ENCODE data around the gene TMEM127. TPM values are rescaled to one million over a fixed set of nuclear protein-coding genes. Genes with fewer than 3 reads are reported as not detected.
A peak's percentile ranks its signal among the peaks of the same experiment; 100 is the strongest.
"Not testable (repeated sequence)": the region's sequence is repeated elsewhere in the genome, so short reads cannot be mapped to it uniquely, and the experiment has no call there.

TMEM127 gene
- total RNA-seq, 1 donor from 2014 or later, result 85.7 TPM

DNA sequence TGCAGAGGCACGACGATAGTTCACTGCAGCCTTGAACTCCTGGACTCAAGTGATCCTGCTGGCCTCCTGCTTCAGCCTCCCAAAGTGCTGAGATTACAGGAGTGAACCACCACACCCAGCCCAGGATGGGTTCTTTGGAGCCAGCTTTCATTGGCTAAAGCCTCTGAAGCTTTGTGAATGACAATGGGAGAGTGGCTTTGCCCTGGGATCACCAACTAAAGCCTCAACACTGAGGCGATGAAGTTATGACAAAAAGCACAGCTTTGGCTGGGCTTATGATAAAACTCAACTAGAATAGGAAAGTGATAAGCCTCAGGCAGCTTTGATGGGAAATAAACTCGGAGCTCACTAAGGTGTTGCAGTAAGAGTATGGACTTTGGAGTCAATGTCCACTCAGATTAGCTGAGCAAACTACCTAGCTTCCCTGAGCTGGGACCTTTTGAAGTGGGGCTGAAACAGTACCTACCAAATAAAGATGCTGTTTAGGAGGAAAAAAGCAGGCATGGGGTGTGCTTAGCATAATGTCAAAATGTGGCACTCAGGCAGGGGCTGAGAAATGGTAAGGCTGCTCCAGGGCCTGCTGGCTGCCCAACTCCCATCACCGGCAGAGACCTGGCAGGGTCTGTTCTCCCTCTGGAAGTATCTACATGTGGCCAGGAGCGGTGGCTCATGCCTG is 4.3 kb downstream of the TMEM127 start:
- peak overlapping the region; percentile 53 for H3K4me3 ChIP-seq
- peaks cover 32% of the 10 kb centered on the region for H3K36me3 ChIP-seq

DNA sequence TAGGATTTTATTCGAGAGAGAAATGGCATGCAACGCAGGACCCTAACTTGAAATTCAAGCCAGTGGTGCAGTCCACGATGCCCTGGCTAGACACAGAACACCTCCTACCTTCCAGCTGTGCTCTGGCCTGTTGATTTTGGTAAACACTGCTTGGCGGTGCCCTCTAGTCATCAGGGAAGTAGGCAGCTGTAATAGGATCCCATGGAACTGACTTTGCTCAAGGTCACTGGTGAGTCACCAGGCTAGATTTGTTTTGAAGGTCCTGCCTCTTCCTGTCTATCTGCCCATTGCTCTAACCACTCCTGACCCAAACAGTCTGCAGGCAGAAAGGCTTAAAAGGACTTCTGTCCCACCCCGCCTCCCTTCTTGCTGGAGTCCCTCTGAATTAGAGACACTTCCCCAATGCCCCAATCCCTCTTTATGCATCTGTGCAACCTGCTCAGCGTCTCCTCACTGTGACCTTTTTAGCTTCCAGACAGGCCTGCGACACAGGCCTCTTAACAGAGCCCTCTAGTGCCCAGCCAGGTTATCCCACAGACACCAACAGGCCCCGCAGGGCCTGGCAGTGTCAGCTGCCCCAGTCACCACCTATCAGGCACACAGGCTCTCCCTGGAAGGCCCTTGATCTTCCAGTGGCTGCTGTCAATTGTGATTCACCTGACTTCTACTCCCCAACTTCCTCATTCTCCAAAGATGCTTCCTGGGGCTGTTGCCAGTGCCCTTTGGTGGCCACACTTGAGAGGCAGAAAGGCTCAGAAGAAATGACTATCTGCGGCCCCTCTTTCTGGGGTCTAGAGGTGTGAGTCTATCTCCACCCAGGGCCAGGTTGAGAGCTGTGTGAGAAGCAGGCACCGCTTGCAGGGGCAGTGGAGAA is 5.2 kb downstream of the TMEM127 start:
- intact Hi-C loops (cut with micrococcal nuclease), result loop anchor here (2.0 kb wide), 1 partner anchor 56 kb away; no protein-coding TSS in a partner anchor
- Histone ChIP-seq H3K36me3 (peaks cover 41% of the 10 kb centered on the region), H3K9me3 (replicated peaks) (no peaks in the 10 kb centered on the region), H3K4me1 (peaks cover 100% of the 10 kb centered on the region), H3K27me3 (ENCODE audit: low read depth) (no peaks in the 10 kb centered on the region), H3K4me3 (peak overlapping the region; percentile 53), H3K27ac (replicated peaks) (peak overlapping the region; percentile 96)
- DNase-seq, result peak; percentile 61
- TF ChIP-seq, protein P1, sequence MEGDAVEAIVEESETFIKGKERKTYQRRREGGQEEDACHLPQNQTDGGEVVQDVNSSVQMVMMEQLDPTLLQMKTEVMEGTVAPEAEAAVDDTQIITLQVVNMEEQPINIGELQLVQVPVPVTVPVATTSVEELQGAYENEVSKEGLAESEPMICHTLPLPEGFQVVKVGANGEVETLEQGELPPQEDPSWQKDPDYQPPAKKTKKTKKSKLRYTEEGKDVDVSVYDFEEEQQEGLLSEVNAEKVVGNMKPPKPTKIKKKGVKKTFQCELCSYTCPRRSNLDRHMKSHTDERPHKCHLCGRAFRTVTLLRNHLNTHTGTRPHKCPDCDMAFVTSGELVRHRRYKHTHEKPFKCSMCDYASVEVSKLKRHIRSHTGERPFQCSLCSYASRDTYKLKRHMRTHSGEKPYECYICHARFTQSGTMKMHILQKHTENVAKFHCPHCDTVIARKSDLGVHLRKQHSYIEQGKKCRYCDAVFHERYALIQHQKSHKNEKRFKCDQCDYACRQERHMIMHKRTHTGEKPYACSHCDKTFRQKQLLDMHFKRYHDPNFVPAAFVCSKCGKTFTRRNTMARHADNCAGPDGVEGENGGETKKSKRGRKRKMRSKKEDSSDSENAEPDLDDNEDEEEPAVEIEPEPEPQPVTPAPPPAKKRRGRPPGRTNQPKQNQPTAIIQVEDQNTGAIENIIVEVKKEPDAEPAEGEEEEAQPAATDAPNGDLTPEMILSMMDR (IDR thresholded peaks at IDR 0.05; ENCODE audit: borderline replicate concordance), result peak; percentile 57

More for the DNA sequence above, 4.3 kb downstream of the TMEM127 start:
- intact Hi-C loops (cut with micrococcal nuclease), result loop anchor here (2.0 kb wide), 1 partner anchor 57 kb away; no protein-coding TSS in a partner anchor
- Histone ChIP-seq H3K27me3 (ENCODE audit: low read depth) (no peaks in the 10 kb centered on the region), H3K4me1 (peaks cover 97% of the 10 kb centered on the region), H3K9me3 (replicated peaks) (no peaks in the 10 kb centered on the region), H3K27ac (replicated peaks) (peak overlapping the region; percentile 96)
- DNase-seq, result no peak
- TF ChIP-seq, protein P1 (IDR thresholded peaks at IDR 0.05; ENCODE audit: borderline replicate concordance), result no peak

DNA sequence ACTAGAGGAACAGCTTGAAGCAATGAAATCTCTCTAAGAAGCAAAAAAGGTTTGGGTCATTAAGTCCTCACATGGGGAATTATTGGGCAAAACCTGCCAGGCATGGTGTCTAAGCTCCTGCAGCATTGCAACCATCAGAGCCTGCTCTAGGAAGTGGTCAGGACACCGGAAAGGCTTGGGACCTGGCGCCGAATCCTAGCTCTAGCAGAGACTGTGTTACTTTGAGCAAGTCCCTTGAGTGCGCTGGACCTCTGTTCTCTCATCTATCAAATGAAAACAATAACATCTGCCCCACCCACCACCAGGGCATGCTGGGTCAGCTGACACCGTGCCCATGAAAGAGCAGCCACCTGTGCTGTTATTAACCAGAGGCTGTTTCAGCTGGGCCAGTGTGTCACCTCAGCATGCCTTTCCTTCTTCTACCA is 6.3 kb downstream of the TMEM127 start:
- no peaks in the 10 kb centered on the region for H3K27me3 ChIP-seq (ENCODE audit: low read depth)
- peak overlapping the region; percentile 53 for H3K4me3 ChIP-seq
- peak; percentile 47 for DNase-seq
- peaks cover 100% of the 10 kb centered on the region for H3K4me1 ChIP-seq
- intact Hi-C loops (cut with micrococcal nuclease), result no loop called here
- peak overlapping the region; percentile 96 for H3K27ac ChIP-seq (replicated peaks)
- H3K9me3 ChIP-seq (replicated peaks), result no peaks in the 10 kb centered on the region
- TF ChIP-seq, protein P1 (IDR thresholded peaks at IDR 0.05; ENCODE audit: borderline replicate concordance), result no peak
- H3K36me3 ChIP-seq, result peaks cover 52% of the 10 kb centered on the region

DNA sequence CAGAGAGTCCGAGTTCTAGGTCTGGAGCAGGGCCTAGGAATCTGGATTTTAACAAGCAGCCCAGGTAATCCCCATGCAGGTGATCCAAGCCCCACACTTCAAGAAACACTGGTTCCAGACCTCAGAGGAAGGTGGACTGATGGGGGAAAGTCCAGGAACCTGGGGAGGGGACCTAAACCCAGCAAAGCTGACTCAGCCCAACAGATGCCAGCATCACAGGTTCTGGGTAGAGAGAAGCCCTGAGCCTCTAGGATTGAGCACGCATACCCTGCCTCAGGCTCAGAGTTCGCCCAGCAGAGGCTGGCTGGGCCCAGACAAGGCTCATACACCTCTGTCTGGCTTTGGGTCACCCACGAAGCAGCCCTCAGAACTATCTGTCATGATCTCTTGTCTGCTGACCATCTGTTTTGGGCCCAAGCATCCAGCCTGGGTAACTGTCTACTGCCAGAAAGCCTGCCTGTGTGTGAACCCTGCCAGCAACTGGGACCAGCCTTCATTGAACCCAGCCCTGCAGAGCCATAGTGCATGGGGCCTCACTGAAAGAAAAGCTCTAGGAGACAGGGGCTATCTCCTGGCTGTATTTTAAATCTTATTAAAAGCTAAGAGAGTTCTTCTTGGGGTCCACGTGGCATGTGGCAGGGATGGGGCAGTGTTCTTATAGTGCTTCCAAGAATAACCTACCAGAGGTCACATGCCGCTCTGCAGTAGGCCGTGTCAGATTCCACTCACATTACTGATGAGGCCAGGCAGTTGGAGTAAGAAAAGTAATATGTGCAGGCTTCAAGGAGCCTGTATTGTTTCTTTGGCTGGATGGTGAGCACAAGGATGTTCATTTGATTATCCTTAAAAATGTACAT is 7.4 kb downstream of the TMEM127 start:
- H3K36me3 ChIP-seq, result peaks cover 55% of the 10 kb centered on the region
- H3K9me3 ChIP-seq (replicated peaks), result no peaks in the 10 kb centered on the region
- intact Hi-C loops (cut with micrococcal nuclease), result no loop called here
- peak overlapping the region; percentile 96 for H3K27ac ChIP-seq (replicated peaks)
- H3K4me1 ChIP-seq, result peaks cover 100% of the 10 kb centered on the region
- H3K27me3 ChIP-seq (ENCODE audit: low read depth), result no peaks in the 10 kb centered on the region
- H3K4me3 ChIP-seq, result peak overlapping the region; percentile 53
- TF ChIP-seq, protein P1 (IDR thresholded peaks at IDR 0.05; ENCODE audit: borderline replicate concordance), result no peak
- DNase-seq, result no peak

DNA sequence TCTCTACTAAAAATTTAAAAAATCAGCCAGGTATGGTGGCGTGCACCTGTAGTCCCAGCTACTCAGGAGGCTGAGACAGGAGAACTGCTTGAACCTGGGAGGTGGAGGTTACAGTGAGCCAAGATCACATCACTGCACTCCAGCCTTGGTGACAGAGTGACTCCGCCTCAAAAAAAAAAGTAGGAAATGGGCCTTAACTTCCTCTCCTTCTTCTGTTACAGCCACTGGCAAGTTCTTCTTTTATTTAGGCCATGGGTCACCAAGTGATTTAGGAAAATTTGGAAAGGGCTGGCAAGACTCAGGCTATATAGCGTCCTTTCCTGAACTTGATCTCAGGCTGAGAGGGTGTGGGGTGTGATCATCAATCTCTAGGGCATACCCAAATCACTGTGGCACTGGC is 8.1 kb downstream of the TMEM127 start:
- H3K27me3 ChIP-seq (ENCODE audit: low read depth); intact Hi-C loops (cut with micrococcal nuclease); DNase-seq; H3K9me3 ChIP-seq (replicated peaks): not testable (repeated sequence)
- Histone ChIP-seq H3K4me3 (peak overlapping the region; percentile 53), H3K4me1 (peaks cover 100% of the 10 kb centered on the region), H3K27ac (replicated peaks) (peak overlapping the region; percentile 96), H3K36me3 (peaks cover 57% of the 10 kb centered on the region)
